ENCODE data around the gene ZBTB7C.

Gene ZBTB7C

GRCh38 chr18:48191494-48191893 lies 217.7 kb downstream of the ZBTB7C start:
- DNase-seq (ENCODE audit: low read depth) = no peak

GRCh38 chr18:48190994-48191393 lies 218.2 kb downstream of the ZBTB7C start:
- no peak for DNase-seq (ENCODE audit: low read depth)

GRCh38 chr18:48188609-48189008 lies 220.6 kb downstream of the ZBTB7C start:
- DNase-seq (ENCODE audit: low read depth) = no peak

- DNase-seq (ENCODE audit: low read depth) = no peak
Observed at GRCh38 chr18:48186861-48187260, 222.3 kb downstream of the ZBTB7C start.

- DNase-seq (ENCODE audit: low read depth) = no peak
Observed at GRCh38 chr18:48186131-48186766, 222.9 kb downstream of the ZBTB7C start.

- DNase-seq (ENCODE audit: low read depth) = no peak
Observed at GRCh38 chr18:48184118-48184517, 225.1 kb downstream of the ZBTB7C start.

- DNase-seq (ENCODE audit: low read depth) = no peak
Observed at GRCh38 chr18:48183613-48184012, 225.6 kb downstream of the ZBTB7C start.

GRCh38 chr18:48182779-48183178 lies 226.4 kb downstream of the ZBTB7C start:
- DNase-seq (ENCODE audit: low read depth) = no peak

- no peak for DNase-seq (ENCODE audit: low read depth)
Observed at GRCh38 chr18:48181857-48182256, 227.3 kb downstream of the ZBTB7C start.

GRCh38 chr18:48181087-48181823 lies 227.9 kb downstream of the ZBTB7C start:
- no peak for DNase-seq (ENCODE audit: low read depth)

GRCh38 chr18:48179666-48180065 lies 229.5 kb downstream of the ZBTB7C start:
- DNase-seq (ENCODE audit: low read depth) = no peak

GRCh38 chr18:48179001-48179400 lies 230.2 kb downstream of the ZBTB7C start:
- DNase-seq (ENCODE audit: low read depth) = no peak

- DNase-seq (ENCODE audit: low read depth) = no peak
Observed at GRCh38 chr18:48176909-48177308, 232.3 kb downstream of the ZBTB7C start.

- no peak for DNase-seq (ENCODE audit: low read depth)
Observed at GRCh38 chr18:48173557-48173956, 235.6 kb downstream of the ZBTB7C start.

GRCh38 chr18:48172226-48173006 lies 236.8 kb downstream of the ZBTB7C start:
- DNase-seq (ENCODE audit: low read depth) = no peak

GRCh38 chr18:48171490-48172188 lies 237.5 kb downstream of the ZBTB7C start:
- DNase-seq (ENCODE audit: low read depth) = no peak

GRCh38 chr18:48170651-48171050 lies 238.5 kb downstream of the ZBTB7C start:
- no peak for DNase-seq (ENCODE audit: low read depth)

GRCh38 chr18:48168861-48169260 lies 240.3 kb downstream of the ZBTB7C start:
- no peak for DNase-seq (ENCODE audit: low read depth)

GRCh38 chr18:48167897-48168253 lies 241.3 kb downstream of the ZBTB7C start:
- DNase-seq (ENCODE audit: low read depth) = no peak

GRCh38 chr18:48166336-48166875 lies 242.8 kb downstream of the ZBTB7C start:
- DNase-seq (ENCODE audit: low read depth) = no peak

- no peak for DNase-seq (ENCODE audit: low read depth)
Observed at GRCh38 chr18:48165111-48165866, 243.9 kb downstream of the ZBTB7C start.
